HepG2 (cell line): ENCODE measurements around the gene RPS14. TPM values are rescaled to one million over a fixed set of nuclear protein-coding genes. Genes with fewer than 3 reads are reported as not detected.

Experiments used
- ATAC-seq: fragments of 200-7000 bp; cut with Tn5 transposase; 3 replicates; pipeline ENCODE4 v1.9.1; 2020; ENCODE audit warnings: mild to moderate bottlenecking, moderate library complexity
- BruUV-seq: library from RNA; stranded (reverse); fragments of 400-500 nt; replicated peaks from 2 replicates; lab custom pipeline; 2021; lab: Mats Ljungman, UMichigan
- CTCF ChIA-PET: fragments of 300-600 bp; formaldehyde crosslinking; extraction: SDS; loops from one replicate; lab custom pipeline; 2021; ENCODE audit warnings: low total read pairs, inconsistent platforms, low intra/inter-chr PET ratio; lab: Yijun Ruan, JAX
- POLR2A ChIA-PET: fragments of 350-600 bp; sonication (Branson Sonifier 250); formaldehyde crosslinking; loops from one replicate; lab custom pipeline; 2020; ENCODE audit warnings: antibody characterized with exemption, inconsistent platforms; lab: Yijun Ruan, JAX
- DNase-seq: peaks from one replicate; pipeline ENCODE4 v3.0.0-alpha.2; 2015; ENCODE audit warnings: low spot score
- FAIRE-seq: peaks from 3 replicates; lab custom pipeline; 2011; peaks lifted over from hg19 to GRCh38; lab: Jason Lieb, UNC
- H2AFZ ChIP-seq: one replicate; pipeline ENCODE4 v1.6.1; 2011; ENCODE audit warnings: low read length, inconsistent platforms
- H3K27ac ChIP-seq: fragments of 300-600 bp; 3 replicates; pipeline ENCODE4 v1.8.0; 2011; ENCODE audit warnings: mixed run types, mild to moderate bottlenecking, mixed read lengths, low read length, inconsistent platforms; ENCODE audit not compliant: insufficient read depth; ENCODE audit errors: extremely low read length
- H3K27me3 ChIP-seq, 2 experiments: fragments of 200-600 bp in 1 of 2; 2 replicates in 1 of 2; 3 replicates in 1 of 2; pipeline versions ENCODE4 v1.6.0 to v1.8.0; 2011; ENCODE audit warnings: low read length in 2 of 2, mild to moderate bottlenecking in 2 of 2, moderate library complexity in 2 of 2, inconsistent platforms in 1 of 2; ENCODE audit not compliant: insufficient read depth in 2 of 2, control insufficient read depth in 1 of 2
- H3K36me3 ChIP-seq, 2 experiments: fragments of 200-600 bp in 1 of 2; replicated peaks in 1 of 2; 2 replicates in 1 of 2; 3 replicates in 1 of 2; pipeline versions ENCODE4 v1.5.1 to v1.8.0; 2011; ENCODE audit warnings: low read length in 2 of 2, inconsistent platforms in 1 of 2; ENCODE audit not compliant: insufficient read depth in 2 of 2, control insufficient read depth in 1 of 2
- H3K4me1 ChIP-seq: 2 replicates; pipeline ENCODE4 v1.5.1; 2012; ENCODE audit warnings: low read length, inconsistent platforms; ENCODE audit not compliant: insufficient read depth
- H3K4me2 ChIP-seq: 2 replicates; pipeline ENCODE4 v1.6.0; 2011; ENCODE audit warnings: low read depth, low read length, inconsistent platforms
- H3K4me3 ChIP-seq, 3 experiments: fragments of 200-600 bp in 1 of 3; sonication (generic), shearing (Covaris generic) in 1 of 3; replicated peaks in 1 of 3; 2 replicates each; pipeline ENCODE4 v1.5.1; 2011 to 2016; ENCODE audit warnings: low read length in 3 of 3, inconsistent platforms in 2 of 3, low read depth in 2 of 3, mild to moderate bottlenecking in 2 of 3, control low read depth in 1 of 3, mixed read lengths in 1 of 3; ENCODE audit not compliant: insufficient read depth in 1 of 3
- H3K79me2 ChIP-seq: one replicate; pipeline ENCODE4 v1.6.1; 2011; ENCODE audit warnings: low read length, inconsistent platforms; ENCODE audit not compliant: insufficient read depth
- H3K9ac ChIP-seq: 2 replicates; pipeline ENCODE4 v1.6.0; 2011; ENCODE audit warnings: mild to moderate bottlenecking, low read depth, low read length, inconsistent platforms; ENCODE audit not compliant: insufficient read depth
- H3K9me3 ChIP-seq: 2 replicates; pipeline ENCODE4 v1.5.1; 2012; ENCODE audit warnings: mild to moderate bottlenecking, low read length
- H4K20me1 ChIP-seq: 2 replicates; pipeline ENCODE4 v1.6.0; 2011; ENCODE audit warnings: inconsistent platforms, mild to moderate bottlenecking, low read length, moderate library complexity; ENCODE audit not compliant: insufficient read depth
- ATF6 ChIP-seq: sonication (generic); formaldehyde crosslinking; conservative IDR thresholded peaks from 2 replicates; pipeline ENCODE4 v1.4.0; 2020; ENCODE audit warnings: missing genetic modification reagents
- BCL3 ChIP-seq: sonication (generic); formaldehyde crosslinking; IDR thresholded peaks from 2 replicates; pipeline ENCODE4 v1.5.1; 2020; ENCODE audit warnings: mild to moderate bottlenecking, missing genetic modification reagents, moderate library complexity
- ETV6 ChIP-seq: sonication (generic); formaldehyde crosslinking; conservative IDR thresholded peaks from 2 replicates; pipeline ENCODE4 v1.4.0; 2020; ENCODE audit warnings: missing genetic modification reagents
- FOSL2 ChIP-seq: sonication (generic); formaldehyde crosslinking; IDR thresholded peaks from 2 replicates; pipeline ENCODE4 v1.4.0; 2020; ENCODE audit warnings: missing genetic modification reagents
- HMGA1 ChIP-seq: sonication (generic); formaldehyde crosslinking; conservative IDR thresholded peaks from 2 replicates; pipeline ENCODE4 v1.4.0; 2020; ENCODE audit warnings: missing genetic modification reagents
- LCORL ChIP-seq, 2 experiments: fragments of 450-650 bp in 1 of 2; sonication (generic) in 1 of 2; formaldehyde crosslinking in 1 of 2; IDR thresholded peaks; 2 replicates each; pipeline versions ENCODE4 v1.5.0 to v1.6.1; 2017 to 2020; ENCODE audit warnings: antibody characterized with exemption in 1 of 2, missing genetic modification reagents in 1 of 2
- LRRFIP1 ChIP-seq: sonication (generic); formaldehyde crosslinking; conservative IDR thresholded peaks from 2 replicates; pipeline ENCODE4 v1.4.0; 2020; ENCODE audit warnings: missing genetic modification reagents
- MTF2 ChIP-seq: sonication (generic); formaldehyde crosslinking; IDR thresholded peaks from 2 replicates; pipeline ENCODE4 v1.5.0; 2020; ENCODE audit warnings: missing genetic modification reagents, borderline replicate concordance
- NFKBIZ ChIP-seq: IDR thresholded peaks from 2 replicates; pipeline ENCODE4 v1.6.1; 2018; ENCODE audit warnings: missing genetic modification reagents, missing compliant biosample characterization
- POLR2AphosphoS2 ChIP-seq: IDR thresholded peaks from 2 replicates; pipeline ENCODE4 v1.6.1; 2011; ENCODE audit warnings: low read depth, low read length, improper control_type of control experiment
- PTBP1 ChIP-seq: fragments of 200-400 bp; formaldehyde crosslinking; IDR thresholded peaks from 2 replicates; pipeline ENCODE4 v1.6.1; 2018; ENCODE audit warnings: low read length, low read depth; ENCODE audit not compliant: poor library complexity, severe bottlenecking
- U2AF2 ChIP-seq: fragments of 200-400 bp; formaldehyde crosslinking; IDR thresholded peaks from 2 replicates; pipeline ENCODE4 v1.6.1; 2017; ENCODE audit warnings: low read depth, mild to moderate bottlenecking, low read length
- ZHX1 ChIP-seq: sonication (generic); formaldehyde crosslinking; IDR thresholded peaks from 2 replicates; pipeline ENCODE4 v1.8.1; 2022; ENCODE audit warnings: low read depth, mild to moderate bottlenecking, missing genetic modification reagents
- ZNF367 ChIP-seq: sonication (generic); formaldehyde crosslinking; IDR thresholded peaks from 2 replicates; pipeline ENCODE4 v1.4.0; 2020; ENCODE audit warnings: missing genetic modification reagents, borderline replicate concordance
- WGBS: methylation state at CpG from one replicate; pipeline ENCODE4 v1.1.6; 2017; ENCODE audit warnings: low lambda C conversion rate; 5-methylcytosine and 5-hydroxymethylcytosine counted together
- in situ Hi-C: cut with HindIII; loops from 2 replicates; pipeline ENCODE4 v1.10.0; 2017; ENCODE audit warnings: low pct_unique_long_range_greater_than_20kb; ENCODE audit not compliant: extremely low pct_ligation_motif_present
- intact Hi-C: fragments of 100-400 bp; cut with micrococcal nuclease; formaldehyde crosslinking; loops from one replicate; pipeline ENCODE4 v1.10.0; 2022; ENCODE audit not compliant: unreplicated experiment
- polyA plus RNA-seq, 8 experiments: library from polyadenylated mRNA; depleted of rRNA in 3 of 8; stranded (reverse) in 7 of 8; unstranded in 1 of 8; fragments of >200 nt; fragmentation: Illumina TruSeq in 4 of 8; extraction: Trizol in 4 of 8; gene quantifications; 2 replicates each; pipeline versions ENCODE4 v1.2.1 to v1.2.3, GENCODE V29; 2011 to 2016; ENCODE audit warnings: low read depth in 4 of 8, missing spikeins in 1 of 8, mixed read lengths in 1 of 8; ENCODE audit not compliant: insufficient read depth in 1 of 8
- total RNA-seq, 5 experiments: library from RNA; depleted of rRNA; stranded (reverse); fragments of >200 nt; fragmentation: Illumina TruSeq; extraction: Trizol; gene quantifications; 2 replicates each; pipeline ENCODE4 v1.2.3, GENCODE V29; 2016; ENCODE audit warnings: low read depth in 1 of 5

RPS14 gene
- total and polyA plus RNA-seq, 2 of the 13 experiments (the other 11 are each of a cell fraction or from before 2014, with no cell fraction given): 2,116 to 3,295 TPM

- intact Hi-C loops: no loop called here
- H3K4me1 ChIP-seq: peaks cover 75% of the 10 kb centered on the region
- ChIA-PET CTCF (interaction anchor here (2.2 kb wide), 1 partner anchor 59 kb away, joined by 11 read pairs; no protein-coding TSS in a partner anchor), POLR2A (interaction anchor here (1.2 to 3.7 kb wide), 9 partner anchors 12 to 56 kb away, joined by 3 to 39 read pairs (median 11); no protein-coding TSS in a partner anchor)
- H2AFZ ChIP-seq: no peak overlapping the region
- peak overlapping the region; percentile 96 for H3K9ac ChIP-seq
- no peaks in the 10 kb centered on the region for H3K9me3 ChIP-seq
- H3K36me3 ChIP-seq: peaks cover 1 to 15% of the 10 kb centered on the region in 2 experiments; a peak in 3 of 5 replicates
- peaks cover 46% of the 10 kb centered on the region for H3K79me2 ChIP-seq
- H3K4me2 ChIP-seq: peak overlapping the region; percentile 84
- WGBS: 0% methylated on average over 17 of the region's 90 CpGs
- in situ Hi-C loops: loop anchor here (5.0 kb wide), 1 partner anchor 36 kb away; no protein-coding TSS in a partner anchor
- peak; percentile 28 for DNase-seq
- H3K27ac ChIP-seq: peak overlapping the region; percentile 96
- no peak for FAIRE-seq
- H3K27me3 ChIP-seq: peaks cover 2 to 8% of the 10 kb centered on the region in 2 experiments; a peak in 2 of 5 replicates
- peaks cover 33% of the 10 kb centered on the region for H4K20me1 ChIP-seq
- no TSS peak for BruUV-seq
- ATAC-seq: peak; percentile 56
- peak overlapping the region; percentile 88 to 94 (median 91) for H3K4me3 ChIP-seq
- TF ChIP-seq PTBP1: no peak
- no peak for TF ChIP-seq NFKBIZ (CRISPR knock-in tag)
- TF ChIP-seq ATF6 (CRISPR knock-in tag): no peak
- no peak for TF ChIP-seq ZHX1 (CRISPR knock-in tag)
- no peak for TF ChIP-seq HMGA1
- TF ChIP-seq POLR2AphosphoS2: no peak
- TF ChIP-seq LRRFIP1 (CRISPR knock-in tag): no peak
- TF ChIP-seq MTF2 (CRISPR knock-in tag): no peak
- TF ChIP-seq FOSL2 (CRISPR knock-in tag): no peak
- TF ChIP-seq BCL3 (CRISPR knock-in tag): no peak
- TF ChIP-seq ZNF367 (CRISPR knock-in tag): no peak
- no peak for TF ChIP-seq U2AF2
- no peak for TF ChIP-seq LCORL (IDR thresholded peaks at IDR 0.05)
- TF ChIP-seq LCORL (CRISPR knock-in tag; IDR thresholded peaks at IDR 0.05): no peak; the same call in 1 of the 2 replicates
- no peak for TF ChIP-seq ETV6 (CRISPR knock-in tag)
Measured at GRCh38 chr5:150485693-150486401, 36.3 kb upstream of the RPS14 start.
